Inflammatory macrophage treated with lipopolysaccharide for 4 hours (primary cell): ENCODE measurements around the gene FAT2.

Source experiments
- DNase-seq: peaks from one replicate; pipeline ENCODE4 v3.0.0-alpha.2; 2020

FAT2 gene, protein sequence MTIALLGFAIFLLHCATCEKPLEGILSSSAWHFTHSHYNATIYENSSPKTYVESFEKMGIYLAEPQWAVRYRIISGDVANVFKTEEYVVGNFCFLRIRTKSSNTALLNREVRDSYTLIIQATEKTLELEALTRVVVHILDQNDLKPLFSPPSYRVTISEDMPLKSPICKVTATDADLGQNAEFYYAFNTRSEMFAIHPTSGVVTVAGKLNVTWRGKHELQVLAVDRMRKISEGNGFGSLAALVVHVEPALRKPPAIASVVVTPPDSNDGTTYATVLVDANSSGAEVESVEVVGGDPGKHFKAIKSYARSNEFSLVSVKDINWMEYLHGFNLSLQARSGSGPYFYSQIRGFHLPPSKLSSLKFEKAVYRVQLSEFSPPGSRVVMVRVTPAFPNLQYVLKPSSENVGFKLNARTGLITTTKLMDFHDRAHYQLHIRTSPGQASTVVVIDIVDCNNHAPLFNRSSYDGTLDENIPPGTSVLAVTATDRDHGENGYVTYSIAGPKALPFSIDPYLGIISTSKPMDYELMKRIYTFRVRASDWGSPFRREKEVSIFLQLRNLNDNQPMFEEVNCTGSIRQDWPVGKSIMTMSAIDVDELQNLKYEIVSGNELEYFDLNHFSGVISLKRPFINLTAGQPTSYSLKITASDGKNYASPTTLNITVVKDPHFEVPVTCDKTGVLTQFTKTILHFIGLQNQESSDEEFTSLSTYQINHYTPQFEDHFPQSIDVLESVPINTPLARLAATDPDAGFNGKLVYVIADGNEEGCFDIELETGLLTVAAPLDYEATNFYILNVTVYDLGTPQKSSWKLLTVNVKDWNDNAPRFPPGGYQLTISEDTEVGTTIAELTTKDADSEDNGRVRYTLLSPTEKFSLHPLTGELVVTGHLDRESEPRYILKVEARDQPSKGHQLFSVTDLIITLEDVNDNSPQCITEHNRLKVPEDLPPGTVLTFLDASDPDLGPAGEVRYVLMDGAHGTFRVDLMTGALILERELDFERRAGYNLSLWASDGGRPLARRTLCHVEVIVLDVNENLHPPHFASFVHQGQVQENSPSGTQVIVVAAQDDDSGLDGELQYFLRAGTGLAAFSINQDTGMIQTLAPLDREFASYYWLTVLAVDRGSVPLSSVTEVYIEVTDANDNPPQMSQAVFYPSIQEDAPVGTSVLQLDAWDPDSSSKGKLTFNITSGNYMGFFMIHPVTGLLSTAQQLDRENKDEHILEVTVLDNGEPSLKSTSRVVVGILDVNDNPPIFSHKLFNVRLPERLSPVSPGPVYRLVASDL (N-terminal part only)

DNA sequence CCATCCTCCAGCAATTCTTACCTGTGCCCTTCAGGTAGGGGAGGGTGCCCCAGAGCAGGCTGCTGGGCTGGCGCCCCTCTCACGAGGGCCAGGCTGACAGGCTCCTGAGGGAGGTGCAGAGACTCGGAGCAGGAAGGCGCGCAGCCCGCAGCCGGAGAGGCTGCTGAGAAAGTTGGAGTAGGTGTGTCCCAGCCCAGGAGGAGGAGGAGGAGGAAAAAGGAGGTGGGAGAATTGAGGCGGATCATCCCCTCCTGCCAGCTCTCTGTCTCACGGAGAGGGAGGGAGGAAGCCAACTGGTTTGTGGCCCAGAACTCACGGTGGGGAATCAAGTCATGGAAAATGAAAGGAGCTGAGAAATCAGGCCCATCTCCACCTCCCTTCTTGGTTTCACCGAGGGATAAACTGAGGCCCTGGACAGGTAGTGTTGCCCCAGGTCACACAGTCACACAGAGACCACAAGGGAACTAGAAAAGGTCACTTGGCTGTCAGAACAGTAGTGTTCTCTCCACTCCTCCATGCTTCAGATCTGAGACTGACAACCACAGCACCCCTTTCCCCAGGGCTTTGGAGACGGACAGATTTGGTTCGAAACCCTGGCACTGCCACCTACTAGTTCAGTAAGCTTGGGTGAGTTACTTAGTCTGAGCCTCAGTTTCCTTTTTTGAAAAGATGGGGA is at the start of gene FAT2:
FAT2 (minus strand) TSS at position 188 of the 676 bp plus-strand sequence. CDS start 22,400 bp downstream, outside the sequence.
- no peak for DNase-seq

DNA sequence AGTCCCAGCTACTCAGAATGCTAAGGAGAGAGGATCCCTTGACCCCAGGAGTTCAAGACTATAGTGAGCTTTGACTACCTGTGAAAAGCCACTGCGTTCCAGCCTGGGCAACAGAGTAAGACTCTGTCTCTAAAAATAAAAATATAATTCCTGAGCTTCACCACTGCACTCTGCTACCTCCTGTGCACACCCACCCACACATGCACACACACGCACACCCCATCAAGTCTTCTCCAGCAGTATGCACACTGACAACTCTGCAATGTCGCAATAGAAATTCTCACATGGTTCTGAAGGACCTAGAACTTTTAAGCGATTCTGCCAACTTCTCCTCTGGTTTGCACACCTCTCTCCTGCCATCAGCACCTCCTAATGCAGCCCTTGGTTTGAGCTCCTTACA is 47.5 kb upstream of the FAT2 start:
- DNase-seq = no peak

DNA sequence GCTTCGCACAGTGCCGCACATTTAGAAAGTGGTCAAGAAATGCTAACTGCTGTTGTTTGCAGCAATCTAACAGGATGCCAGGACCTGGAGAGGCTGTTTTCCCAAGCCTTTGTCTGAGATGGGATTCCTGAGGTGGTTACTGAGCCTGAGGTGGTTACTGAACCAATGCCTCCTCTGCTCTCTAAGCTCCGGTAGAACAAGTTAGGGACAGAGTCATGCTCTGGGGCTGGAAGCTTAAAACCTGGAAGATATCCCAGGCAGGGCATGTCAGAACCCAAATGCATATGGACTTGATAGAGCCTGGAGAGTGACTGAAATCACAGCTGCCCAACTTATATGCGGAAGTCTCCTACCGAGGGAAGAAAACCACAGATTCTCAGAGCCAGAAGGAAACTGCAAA is 46.5 kb upstream of the FAT2 start:
- DNase-seq = no peak

DNA sequence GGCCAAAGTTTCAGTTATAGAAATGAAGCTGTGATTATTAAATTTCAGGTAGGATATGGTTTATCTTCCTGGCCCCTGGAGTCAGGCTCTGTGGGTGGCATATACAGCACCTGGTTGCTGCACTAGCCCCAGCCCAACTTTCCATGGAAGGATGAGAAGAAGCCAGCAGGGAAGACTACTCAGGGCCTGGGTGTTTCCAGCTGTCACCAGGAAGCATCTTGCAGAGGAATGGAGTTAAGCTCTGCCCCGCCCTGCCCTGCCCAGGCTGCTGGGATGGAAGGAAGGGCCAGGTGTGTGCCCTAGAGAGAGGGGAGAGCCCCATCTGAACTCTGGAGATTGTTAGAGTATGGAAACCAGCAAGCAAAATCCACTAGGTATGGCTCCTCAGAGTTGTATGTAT is 42.8 kb upstream of the FAT2 start:
- DNase-seq = no peak

DNA sequence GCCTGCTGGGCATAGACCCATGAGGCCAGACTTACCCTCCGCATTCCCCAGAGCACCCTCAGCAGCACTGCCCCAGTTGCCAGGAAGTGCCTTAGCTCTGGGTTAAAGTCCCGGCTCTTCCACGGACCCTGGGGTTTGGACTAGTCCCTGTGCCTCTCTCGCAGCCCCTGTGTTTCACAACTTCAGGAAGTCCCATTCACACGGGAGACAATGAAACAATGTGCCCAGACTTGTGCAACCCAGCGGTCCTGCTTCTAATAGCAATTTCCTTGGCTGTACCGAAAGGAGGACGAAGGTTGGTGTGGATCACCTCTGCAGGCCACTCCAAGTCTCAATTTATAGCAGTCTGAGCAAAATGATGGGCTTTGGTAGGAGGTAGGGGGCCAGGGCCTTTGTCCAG is 41.8 kb upstream of the FAT2 start:
- no peak for DNase-seq

DNA sequence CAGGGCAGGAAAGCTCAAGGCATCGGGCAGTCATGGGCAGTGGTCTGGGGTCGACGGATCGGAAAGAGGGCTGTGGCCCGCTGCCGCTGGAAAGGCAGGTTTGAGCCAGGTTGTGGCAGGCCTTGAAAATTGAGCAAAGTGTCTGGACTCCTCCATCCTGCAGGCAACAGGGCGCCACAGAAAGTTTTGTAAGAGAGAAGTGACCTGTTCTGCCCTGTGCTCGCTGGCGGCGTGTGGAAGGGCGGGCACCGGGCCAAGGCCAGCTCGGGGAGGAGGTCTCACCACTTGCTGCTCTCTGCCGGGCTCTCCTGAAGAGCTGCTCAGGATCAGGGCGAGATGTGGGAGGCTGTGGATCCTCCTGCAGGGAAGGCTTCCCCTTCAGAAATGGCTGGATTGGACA is 41.4 kb upstream of the FAT2 start:
- DNase-seq = no peak

DNA sequence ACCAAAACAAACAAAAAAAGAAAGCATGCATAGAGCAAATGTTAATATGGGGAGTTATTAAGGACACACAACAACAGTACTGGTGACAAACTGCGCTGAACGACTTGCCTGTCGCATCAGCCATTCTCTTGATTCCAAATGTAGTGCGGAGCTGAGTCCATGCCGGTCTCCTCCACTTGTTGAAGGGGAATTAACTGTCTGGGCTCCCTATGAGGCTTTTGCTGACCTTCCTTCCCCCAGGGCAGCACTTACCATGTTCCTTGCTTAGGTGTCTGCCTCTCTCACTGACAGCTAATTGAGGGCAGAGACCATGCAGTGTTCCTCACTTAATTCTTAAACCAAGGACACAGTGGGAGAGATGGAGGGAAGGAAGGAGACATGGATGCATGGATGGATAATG is 40.8 kb upstream of the FAT2 start:
- no peak for DNase-seq

DNA sequence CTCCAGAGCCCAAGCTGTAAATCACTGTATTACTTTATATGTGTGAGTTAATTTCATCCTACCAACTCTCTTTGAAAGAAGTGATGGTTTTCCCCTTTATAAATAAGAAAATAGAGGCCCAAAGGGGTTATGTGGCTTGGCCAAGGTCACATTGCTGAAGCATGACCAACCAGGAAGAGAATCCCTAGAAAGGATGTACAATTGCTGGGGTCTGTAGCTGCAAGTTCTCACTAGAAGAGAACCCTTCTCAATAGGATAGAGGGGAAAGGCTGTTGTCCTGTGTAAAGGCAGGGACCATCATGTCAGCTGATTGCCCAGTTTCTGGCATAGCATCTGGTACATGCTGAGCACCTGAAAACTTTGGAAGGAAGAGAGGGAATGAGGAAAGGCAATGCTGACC is 39.0 kb upstream of the FAT2 start:
- no peak for DNase-seq

DNA sequence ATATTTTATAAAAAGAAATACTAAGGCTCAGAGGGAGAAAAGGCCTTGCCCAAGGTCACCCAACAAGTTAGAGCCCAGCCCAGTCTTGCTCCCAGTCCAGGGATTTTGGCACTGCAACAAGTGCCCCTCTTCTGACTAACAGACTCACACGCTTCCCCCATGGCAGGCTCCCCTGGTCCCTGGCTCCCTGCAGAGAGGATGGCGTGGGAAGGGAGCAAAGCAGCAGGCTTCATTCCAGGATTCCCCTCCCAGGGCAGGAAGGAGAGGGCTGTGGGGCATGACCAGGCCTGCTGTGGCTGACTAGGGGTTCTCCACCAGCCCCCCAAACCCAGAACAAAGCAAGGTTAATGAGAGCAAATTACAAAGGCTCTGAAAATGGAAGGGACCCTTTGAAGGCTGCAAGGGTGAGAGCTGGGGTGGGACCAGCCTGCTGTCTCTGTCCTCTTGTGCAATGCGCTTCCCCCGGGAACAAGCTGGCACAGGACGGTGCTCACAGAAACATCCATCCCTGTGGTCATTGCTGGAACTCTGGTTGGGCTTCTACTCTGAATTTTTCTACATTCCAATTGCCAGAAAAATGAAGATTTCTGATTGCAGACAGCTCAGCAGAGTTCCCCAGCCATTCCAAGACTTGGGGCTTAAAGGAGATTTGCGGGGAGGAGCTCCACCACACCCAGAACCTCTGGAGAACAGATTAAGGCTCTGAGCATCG is 37.1 kb upstream of the FAT2 start:
- DNase-seq = no peak

DNA sequence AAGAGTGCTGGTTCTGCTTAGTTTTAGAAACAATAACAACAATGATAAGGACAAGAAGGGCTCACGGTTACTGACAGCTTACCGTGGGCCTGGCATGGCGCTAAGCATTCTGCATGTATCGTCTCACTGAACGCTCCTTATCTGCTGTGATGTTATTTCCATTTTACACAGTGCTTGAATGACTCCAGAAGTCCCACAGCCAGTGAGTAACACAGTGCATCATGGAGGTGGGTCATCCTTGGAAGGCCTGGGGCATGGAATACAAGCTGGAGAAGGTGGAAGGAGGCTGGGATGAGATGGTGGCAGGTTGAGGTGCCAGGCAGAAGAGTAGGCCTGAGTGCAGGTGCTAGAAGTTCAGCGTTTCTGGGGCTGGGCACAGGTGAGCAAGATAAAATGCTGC is 36.5 kb upstream of the FAT2 start:
- no peak for DNase-seq

DNA sequence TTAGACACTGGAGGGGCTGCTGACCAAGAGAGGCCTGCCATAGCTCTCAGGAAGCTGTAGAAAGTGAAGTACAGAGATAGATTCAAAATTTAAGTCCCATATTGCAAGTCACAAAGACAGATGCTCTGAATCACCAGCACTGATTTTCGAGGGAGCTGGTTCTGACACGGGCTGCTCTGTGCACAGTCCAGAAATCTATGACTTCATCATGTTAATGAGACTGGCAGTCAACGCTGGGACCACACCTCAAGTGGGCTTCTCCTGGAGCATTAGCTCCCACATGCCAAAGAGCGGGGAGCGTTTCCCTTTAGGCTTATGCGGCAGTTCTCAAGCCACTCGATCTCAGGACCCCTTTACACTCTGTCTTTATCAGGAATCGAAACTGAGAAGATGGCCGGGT is 34.2 kb upstream of the FAT2 start:
- no peak for DNase-seq

DNA sequence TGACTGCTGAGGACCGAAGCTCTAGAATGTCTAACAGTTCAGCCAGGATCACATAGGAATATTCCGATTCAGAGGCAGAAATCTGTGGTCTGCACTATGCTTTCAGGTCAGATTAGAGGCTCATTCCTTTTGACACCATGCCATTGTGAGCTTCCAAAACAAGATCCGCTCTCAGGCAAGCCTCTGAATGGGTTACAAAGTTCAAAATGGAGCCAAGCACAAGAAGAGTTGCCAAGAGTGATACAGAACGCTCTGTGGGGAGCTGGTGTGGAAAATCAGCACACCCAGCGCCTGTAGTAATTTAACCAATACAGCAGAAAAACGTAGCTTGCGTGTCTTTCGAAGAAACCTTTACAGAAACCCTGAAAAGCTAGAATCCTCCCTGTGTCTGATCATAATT is 33.3 kb upstream of the FAT2 start:
- DNase-seq = no peak

DNA sequence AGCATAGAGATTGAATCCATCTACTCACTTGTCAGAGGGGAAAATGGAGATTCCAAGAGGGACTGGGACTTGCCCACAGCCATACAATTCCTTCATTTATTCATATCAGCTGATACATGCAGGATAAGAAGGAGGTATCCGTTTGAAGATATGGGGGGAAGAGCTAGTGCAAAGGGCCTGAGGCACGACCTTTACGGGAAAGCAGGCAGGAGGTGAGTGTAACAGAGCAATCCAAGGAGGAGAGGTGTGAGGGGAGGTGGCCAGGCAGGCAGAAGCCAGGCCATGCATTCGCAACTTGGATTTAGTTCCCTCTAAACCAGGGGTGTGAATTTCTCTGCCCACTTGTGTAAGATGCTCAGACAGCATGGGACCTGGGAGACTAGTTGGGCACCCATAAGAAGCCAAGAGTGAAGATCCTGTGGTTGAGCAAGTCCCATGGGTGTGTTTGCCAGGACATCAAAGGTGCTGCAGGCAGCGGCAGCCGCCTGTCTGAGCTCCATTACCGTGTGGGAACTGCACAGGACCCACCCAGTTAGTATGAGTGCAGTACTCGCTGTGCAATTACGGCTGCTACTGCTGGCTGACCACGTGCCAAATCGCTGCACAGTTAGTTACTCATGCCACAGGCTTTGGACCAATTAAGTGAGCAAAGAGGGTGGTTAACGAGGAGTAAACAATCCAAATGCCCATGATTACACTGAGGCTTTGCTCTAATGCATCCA is 31.4 kb upstream of the FAT2 start:
- DNase-seq = no peak

DNA sequence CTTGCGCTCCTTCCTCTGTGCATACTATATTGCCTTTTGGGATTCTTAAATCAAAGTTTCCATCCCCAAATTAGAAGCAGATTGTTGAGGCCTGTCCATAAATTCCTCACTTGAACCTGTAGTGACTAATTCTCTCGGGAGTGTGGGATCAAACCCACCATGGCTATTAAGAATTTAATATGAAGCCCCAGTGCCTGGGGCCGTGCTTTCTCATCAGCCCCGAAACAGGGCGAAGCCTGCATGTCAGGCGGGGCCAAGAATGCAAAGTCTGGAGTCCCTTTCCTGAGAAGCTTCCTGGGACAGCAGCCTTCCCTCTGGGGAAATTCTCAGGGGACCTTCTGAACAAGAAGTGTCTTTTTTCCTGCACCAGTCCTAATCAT is 29.3 kb upstream of the FAT2 start:
- DNase-seq = no peak

DNA sequence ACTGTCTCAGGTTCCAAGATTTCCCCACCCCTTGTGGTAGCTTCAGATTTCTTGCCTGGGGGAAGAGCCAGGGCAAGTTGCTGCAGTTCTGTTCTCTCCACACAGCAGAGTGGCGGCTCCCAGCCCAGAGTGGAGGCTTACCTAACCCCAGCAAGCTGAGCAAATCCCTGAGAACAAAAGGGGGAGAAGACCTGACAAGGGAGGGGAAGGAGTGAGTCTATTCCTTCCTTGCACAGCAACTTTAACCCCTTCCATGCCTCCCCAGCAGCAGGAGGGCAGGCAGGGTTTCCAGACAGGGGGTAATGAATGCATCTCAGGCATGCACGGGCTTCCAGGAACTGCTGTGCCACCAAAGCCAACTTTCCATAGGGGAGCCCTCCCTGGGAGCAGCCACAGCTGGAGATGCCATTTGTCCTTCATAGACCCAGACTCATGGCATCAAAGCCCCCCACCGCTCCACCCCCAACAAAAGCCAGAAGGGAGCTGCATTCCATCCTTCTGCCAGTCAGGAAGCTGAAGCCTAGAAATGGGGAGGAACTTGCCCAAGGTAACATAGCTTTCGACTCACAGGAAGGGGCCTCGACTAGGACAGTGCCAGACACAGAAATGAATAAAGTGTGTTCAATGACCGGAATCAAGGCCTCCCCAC is 28.8 kb upstream of the FAT2 start:
- DNase-seq = no peak

DNA sequence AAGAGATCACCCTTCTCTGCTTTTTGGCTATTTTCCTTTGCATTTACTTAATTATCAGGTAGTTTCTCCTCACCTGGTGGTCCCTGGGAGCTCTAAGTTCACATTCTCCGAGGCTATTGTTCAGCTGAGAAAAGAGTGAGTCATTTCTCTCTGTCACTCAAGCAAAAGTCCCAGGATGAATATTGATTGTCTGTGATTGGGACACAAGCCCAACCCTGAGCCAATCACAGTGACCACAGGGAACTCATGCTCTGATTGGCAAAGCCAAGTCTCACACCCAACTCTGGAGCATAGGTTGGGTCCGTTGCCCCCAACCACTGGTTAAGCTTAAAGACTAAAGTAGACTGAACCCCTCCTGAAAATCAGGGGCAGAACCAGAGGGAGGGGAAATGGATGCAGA is 27.8 kb upstream of the FAT2 start:
- no peak for DNase-seq

DNA sequence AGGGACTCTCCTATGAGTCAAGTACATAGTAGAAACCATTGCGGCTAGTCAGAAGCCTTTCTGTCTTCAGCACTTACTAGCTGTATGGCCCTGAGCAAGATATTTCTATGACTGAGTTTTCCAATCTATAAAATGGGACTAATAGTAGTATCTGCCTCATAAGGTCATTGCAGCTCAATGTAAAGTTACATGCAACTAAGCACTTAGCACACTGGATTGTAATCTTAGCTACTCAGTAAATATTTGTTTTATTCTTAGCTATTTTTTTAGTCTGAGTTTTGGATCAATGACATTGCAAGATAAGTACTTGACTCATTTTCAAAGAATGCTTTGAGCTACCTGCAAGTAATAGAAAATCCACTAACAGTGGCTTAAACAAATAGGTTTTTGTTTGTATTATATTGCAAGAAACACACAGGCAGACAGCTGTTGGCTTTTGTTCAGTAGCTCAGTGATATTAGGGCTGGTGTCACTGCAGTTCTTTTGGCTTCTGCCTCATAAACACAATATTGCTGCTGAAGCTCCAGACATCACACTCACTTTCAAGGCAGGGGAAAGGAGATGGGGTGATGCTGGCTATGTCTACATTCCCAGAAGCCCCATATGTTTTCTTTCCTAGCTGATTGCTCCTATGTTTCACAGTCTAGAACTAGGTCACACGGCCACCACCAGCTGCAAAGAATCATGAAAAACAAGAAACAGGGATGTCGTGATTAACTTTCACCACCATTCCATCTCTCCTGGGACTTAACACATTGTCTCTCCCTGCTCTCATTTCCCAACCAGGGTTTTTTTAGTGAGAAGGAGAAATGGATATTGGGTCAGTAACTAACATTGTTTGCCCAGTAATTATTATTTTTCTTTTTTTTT is 26.9 kb upstream of the FAT2 start:
- DNase-seq = no peak

DNA sequence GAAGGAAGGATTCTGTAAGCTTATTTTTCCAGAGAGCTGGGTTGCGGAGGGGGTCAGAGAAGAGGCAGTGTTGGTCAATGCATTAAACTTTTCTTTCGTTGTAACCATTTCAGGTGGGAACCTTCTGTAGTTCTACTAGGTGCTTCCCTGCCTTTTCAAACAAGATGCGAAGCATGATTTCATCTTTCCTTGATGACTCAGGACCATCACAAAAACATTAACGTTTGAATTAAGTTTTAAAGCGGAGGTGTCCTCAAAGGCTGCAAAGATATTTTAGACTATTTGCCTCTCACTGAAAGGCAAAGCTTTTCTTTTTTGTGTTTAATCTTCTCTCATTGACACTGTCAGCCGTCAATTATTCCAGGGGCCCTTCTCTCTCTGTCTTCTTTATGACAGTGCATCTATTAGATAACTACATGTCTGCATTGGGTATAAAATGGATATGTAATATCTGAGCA is 26.3 kb upstream of the FAT2 start:
- DNase-seq = no peak

DNA sequence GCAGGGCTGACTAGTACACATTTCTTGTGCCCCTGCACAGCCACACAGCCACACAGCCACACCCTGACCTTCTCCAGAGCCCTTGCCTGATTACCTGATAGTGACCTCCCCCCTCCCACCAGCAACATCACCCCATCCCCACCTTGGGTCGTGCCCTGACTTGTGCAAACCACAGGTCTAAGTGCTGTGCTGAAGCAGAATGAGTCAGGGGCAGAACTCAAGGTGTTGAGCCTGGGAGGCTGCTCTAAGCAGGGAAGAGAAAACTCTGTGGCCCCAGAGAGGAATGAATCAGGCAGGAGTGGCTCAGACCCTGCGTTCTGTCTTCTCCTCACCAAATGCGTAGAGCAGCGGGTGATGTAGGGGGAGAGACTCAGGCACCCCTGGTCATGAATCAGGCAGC is 24.3 kb upstream of the FAT2 start:
- no peak for DNase-seq

DNA sequence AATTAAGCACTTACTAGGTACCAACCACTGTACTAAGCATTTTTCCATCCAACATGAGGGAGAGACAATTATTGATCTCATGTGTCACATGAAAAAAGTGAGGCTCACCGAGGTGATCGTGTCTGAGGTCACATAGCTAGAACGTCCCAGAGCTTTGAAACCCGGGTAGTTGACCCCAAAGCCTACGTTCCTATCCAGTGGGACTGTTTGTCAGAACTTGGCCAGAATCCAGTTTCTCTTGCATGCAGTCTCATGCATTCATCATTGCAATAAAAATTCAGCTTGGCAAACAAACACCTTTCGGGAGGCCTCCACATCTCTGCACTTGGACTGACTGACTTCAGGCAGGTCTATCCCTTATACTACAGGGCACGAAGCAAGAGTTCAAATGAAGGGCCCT is 23.4 kb upstream of the FAT2 start:
- no peak for DNase-seq
